Transverse colon (tissue), 4 donors: ENCODE results near the gene SPIN2B.

Experiments used
- CTCF ChIP-seq, 5 experiments: fragments of 200-600 bp in 3 of 5; fragments of 450-650 bp in 2 of 5; sonication (generic) in 3 of 5; IDR thresholded peaks; 1 replicate in 2 of 5; 2 replicates in 3 of 5; pipeline ENCODE4 v1.5.1; 2016 to 2017; ENCODE audit warnings: antibody characterized with exemption in 5 of 5, inconsistent platforms in 3 of 5, mild to moderate bottlenecking in 2 of 5, moderate library complexity in 1 of 5
- EP300 ChIP-seq: sonication (generic); formaldehyde crosslinking; IDR thresholded peaks from one replicate; pipeline ENCODE4 v1.6.1; 2017; ENCODE audit warnings: antibody characterized with exemption, low read depth
- POLR2A ChIP-seq: fragments of 450-650 bp; IDR thresholded peaks from one replicate; pipeline ENCODE4 v1.6.1; 2016; ENCODE audit warnings: antibody characterized with exemption, mild to moderate bottlenecking, moderate library complexity
- POLR2AphosphoS5 ChIP-seq, 3 donors: sonication (generic); formaldehyde crosslinking; IDR thresholded peaks; one replicate each; pipeline ENCODE4 v1.6.1; 2016; ENCODE audit warnings: antibody characterized with exemption in 3 of 3

GRCh38 chrX:57070185-57070984 is 51.0 kb downstream of the SPIN2B start:
- TF ChIP-seq CTCF (IDR thresholded peaks at IDR 0.05) (no peak), EP300 (no peak), POLR2A (no peak), POLR2AphosphoS5 (IDR thresholded peaks at IDR 0.05) (no peak)
